GM12873 (cell line): ENCODE results near the gene PLXNA4.

ENCODE experiments used
- TF ChIP-seq, protein P1 (sequence below): IDR thresholded peaks from 2 replicates; pipeline ENCODE4 v1.5.1; 2012; ENCODE audit warnings: low read depth, mild to moderate bottlenecking, moderate library complexity, low read length, control low read depth; ENCODE audit not compliant: insufficient read depth; ENCODE audit errors: missing control alignments

PLXNA4 gene

DNA sequence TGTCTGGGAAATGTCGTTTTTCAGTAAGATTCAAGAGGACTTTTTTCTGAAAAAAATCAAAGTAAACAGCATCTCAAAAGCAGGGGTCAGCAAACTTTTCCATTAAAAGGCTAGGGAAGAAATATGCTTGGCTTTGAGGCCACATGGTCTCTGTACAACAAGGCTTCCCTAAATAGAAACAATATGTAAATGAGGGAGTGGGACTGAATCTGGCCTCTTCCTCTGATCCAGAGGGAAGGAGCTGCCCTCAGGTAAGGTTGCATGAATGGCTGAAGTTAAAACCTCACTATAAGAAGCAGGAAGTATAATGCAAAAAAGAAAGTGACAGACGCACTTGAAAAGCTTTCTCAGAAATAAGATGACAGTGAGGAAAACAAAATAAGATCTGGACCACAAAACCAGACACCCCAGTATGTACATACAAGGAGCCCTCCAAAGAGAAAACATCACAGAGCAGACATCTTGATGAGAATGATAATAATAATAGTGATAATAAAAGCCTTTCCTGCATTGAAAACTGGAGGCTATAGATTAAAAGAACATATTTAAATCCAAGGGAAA, 115.2 kb downstream of the PLXNA4 start:
- TF ChIP-seq, protein P1, sequence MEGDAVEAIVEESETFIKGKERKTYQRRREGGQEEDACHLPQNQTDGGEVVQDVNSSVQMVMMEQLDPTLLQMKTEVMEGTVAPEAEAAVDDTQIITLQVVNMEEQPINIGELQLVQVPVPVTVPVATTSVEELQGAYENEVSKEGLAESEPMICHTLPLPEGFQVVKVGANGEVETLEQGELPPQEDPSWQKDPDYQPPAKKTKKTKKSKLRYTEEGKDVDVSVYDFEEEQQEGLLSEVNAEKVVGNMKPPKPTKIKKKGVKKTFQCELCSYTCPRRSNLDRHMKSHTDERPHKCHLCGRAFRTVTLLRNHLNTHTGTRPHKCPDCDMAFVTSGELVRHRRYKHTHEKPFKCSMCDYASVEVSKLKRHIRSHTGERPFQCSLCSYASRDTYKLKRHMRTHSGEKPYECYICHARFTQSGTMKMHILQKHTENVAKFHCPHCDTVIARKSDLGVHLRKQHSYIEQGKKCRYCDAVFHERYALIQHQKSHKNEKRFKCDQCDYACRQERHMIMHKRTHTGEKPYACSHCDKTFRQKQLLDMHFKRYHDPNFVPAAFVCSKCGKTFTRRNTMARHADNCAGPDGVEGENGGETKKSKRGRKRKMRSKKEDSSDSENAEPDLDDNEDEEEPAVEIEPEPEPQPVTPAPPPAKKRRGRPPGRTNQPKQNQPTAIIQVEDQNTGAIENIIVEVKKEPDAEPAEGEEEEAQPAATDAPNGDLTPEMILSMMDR = no peak

DNA sequence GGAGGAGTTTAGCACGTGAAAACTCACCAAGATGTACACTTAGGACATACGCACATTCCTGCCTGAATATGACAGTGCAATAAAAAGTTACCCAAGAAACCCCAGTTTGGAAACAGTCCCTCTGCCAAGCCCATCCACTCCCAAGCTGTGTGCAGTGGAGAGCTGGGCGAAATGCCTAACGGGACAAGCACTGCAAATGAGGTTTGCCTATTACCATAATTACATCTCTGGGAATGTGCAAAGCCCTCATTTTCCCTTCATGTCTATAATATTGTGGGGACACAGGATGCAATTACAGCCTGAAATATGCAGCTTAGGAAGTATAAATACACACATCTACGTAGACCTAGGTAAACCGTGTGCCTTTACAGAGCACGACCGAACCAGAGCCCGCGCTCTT, 117.5 kb downstream of the PLXNA4 start:
- TF ChIP-seq, protein P1 = no peak

DNA sequence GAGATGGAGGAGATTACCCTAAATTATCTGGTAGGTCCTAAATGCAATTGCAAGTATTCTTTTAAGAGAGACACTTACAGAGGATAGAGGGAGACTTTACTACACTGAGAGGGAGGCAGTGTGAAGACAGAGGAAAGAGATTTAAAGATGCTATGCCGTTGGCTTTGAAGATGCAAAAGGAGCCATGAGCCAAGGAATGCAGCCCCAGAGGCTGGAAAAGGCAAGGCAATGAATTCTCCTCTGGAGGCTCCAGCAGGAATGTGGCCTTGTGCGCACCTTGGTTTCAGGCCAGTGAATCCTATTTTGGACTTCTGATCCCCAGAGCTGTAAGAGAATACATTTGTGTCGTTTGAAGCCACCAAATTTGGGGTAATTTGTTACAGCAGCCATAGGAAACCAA, 118.6 kb downstream of the PLXNA4 start:
- TF ChIP-seq, protein P1 = no peak

DNA sequence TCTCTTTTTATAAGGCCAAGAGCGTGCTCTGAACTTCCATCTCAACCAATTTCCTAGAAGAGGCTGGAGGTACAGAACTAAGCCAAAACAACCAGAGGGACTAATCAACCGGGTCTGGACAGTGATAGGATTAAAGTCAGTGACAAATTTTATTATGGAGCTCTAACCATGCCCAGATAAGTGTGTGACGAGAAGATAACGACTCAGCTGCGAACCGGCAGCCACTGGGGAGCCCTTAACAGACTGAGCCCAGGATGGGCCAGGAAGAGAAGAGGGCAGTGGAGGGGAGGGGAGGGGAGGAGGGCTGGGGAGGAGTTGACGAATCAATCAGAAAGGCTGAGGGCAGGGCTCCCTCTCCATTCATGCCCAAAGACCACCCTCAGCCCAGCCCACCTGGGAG, 119.9 kb downstream of the PLXNA4 start:
- TF ChIP-seq, protein P1 = no peak

DNA sequence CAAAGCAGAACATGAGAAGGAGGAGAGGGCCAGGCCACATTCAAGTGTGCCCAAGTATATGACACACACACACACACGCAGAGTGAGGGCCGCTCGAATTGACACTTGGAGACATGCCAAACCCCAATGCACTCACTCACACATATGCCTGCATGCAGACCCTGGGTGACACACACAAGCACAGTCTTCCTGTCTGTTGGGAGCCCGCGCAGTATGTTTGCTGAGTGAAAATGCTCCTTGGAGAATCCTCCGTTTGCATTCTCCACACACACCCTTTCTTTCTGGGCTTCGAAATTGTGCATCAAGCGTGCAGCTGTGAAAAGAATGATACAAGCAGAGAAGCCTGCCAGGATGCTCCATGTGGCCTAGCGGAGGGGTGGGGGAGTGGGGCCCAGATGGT, 120.9 kb downstream of the PLXNA4 start:
- TF ChIP-seq, protein P1 = no peak

DNA sequence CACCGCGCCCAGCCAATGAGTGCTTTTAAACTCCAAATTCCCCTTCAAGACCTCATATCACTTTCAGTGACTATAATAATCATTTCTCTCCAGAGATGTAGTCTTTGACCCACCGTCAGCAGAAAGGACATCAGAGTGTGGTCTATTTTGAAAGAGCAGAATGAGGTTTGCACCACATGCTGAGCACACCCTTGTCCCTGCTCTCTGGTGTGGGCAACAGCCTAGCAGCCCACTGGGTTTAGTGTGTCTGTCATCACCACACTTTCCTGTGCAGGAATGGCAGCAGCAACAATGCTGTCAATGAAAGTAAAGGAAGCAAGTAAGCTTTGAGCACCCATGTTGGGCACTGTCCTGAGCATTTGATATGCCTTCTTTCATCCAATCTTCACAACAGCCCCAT, 122.4 kb downstream of the PLXNA4 start:
- TF ChIP-seq, protein P1 = no peak

DNA sequence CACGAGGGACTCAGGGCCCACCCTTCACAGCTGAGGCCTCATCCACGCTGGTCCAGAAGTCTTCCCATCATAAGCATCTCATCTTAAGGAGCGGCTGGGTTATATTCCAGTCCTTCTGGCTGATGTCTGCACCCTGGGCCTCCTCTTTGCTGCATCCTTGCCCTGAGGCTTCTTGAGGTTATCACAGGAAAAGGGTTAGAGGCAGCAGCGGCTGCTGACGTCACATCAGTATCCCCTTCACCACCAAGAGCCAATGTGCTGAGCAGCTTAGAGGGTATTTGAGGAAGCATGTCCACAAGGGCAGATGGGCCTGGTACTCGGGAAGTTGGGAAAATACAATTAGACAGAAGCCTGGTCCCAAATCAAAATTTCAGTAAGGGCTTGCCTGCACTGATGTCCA, 125.1 kb downstream of the PLXNA4 start:
- TF ChIP-seq, protein P1 = no peak

DNA sequence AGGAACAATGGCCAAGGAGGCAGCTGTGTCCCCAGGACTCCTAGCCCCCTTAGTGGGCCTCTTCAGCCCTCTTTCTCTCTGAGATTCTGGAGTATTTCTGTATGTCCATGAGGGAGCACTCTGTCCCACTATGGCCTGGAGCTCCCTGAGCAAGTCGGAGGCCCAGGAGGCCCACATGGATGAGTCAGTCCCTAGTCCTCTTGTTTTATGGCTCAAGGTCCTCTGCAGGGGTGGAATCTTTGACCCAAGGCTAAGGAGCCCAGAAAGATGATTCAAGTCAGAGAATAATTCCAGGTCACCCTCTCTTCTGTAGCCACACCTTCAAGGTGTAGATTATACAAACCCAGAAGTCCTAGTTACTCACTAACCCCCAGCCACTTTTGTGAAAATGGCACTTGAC, 125.6 kb downstream of the PLXNA4 start:
- TF ChIP-seq, protein P1 = no peak
